Neutrophil (primary cell): Measurements from ENCODE around the gene INTS6.

ENCODE experiments used
- H3K27ac ChIP-seq: fragments of 200-600 bp; sonication (generic); 2 replicates; pipeline ENCODE4 v1.5.1; 2016; ENCODE audit warnings: mild to moderate bottlenecking, moderate library complexity
- H3K27me3 ChIP-seq: fragments of 200-600 bp; sonication (generic); 2 replicates; pipeline ENCODE4 v1.6.0; 2016; ENCODE audit warnings: mild to moderate bottlenecking
- H3K36me3 ChIP-seq: fragments of 200-600 bp; sonication (generic); 2 replicates; pipeline ENCODE4 v1.5.1; 2017
- H3K4me1 ChIP-seq, 2 experiments: fragments of 200-600 bp in 1 of 2; sonication (generic) in 1 of 2; 1 replicate in 1 of 2; 2 replicates in 1 of 2; pipeline versions ENCODE4 v1.5.1 to v1.6.1; 2013 to 2016; ENCODE audit warnings: low read depth in 1 of 2, low read length in 1 of 2, mild to moderate bottlenecking in 1 of 2, moderate library complexity in 1 of 2; ENCODE audit not compliant: control insufficient read depth in 1 of 2, insufficient read depth in 1 of 2
- H3K4me3 ChIP-seq, 2 experiments: fragments of 200-600 bp in 1 of 2; sonication (generic) in 1 of 2; 1 replicate in 1 of 2; 2 replicates in 1 of 2; pipeline ENCODE4 v1.5.1; 2013 to 2016; ENCODE audit warnings: low read depth in 1 of 2, low read length in 1 of 2, mild to moderate bottlenecking in 1 of 2, moderate library complexity in 1 of 2
- H3K9me3 ChIP-seq: fragments of 200-600 bp; sonication (generic); 2 replicates; pipeline ENCODE4 v1.5.1; 2016
- CTCF ChIP-seq: fragments of 200-600 bp; sonication (generic); IDR thresholded peaks from 2 replicates; pipeline ENCODE4 v1.5.1; 2016; ENCODE audit warnings: antibody characterized with exemption

The INTS6 gene

DNA sequence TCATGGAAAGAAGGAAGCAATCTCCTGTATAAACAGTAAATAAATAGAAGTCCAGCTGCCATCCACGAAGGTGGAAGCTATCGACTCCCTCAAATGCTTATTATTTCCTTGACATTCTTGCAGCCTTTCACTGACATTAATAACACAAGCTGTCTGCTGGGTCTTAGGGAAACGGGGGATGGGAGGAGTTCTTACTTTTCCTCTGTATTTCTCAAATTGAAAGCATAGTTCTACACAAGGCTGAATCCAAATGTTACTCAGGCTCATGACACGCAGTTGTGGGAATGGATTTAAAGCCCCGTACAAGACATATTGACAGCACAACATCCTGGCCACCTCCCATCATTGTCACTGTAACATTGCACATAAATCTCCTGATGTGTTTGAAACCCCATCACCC is 109.4 kb downstream of the INTS6 start:
- Histone ChIP-seq H3K27ac (no peak overlapping the region), H3K4me1 (no peaks in the 10 kb centered on the region), H3K4me3 (no peak overlapping the region), H3K36me3 (no peaks in the 10 kb centered on the region), H3K27me3 (no peaks in the 10 kb centered on the region), H3K9me3 (no peaks in the 10 kb centered on the region)
- TF ChIP-seq CTCF: no peak

GRCh38 chr13:51342706-51343105 is 110.1 kb downstream of the INTS6 start:
- H3K27me3 ChIP-seq: no peaks in the 10 kb centered on the region
- H3K36me3 ChIP-seq: no peaks in the 10 kb centered on the region
- H3K27ac ChIP-seq: no peak overlapping the region
- H3K4me3 ChIP-seq: no peak overlapping the region
- H3K4me1 ChIP-seq: no peaks in the 10 kb centered on the region
- no peaks in the 10 kb centered on the region for H3K9me3 ChIP-seq
- TF ChIP-seq CTCF: no peak

GRCh38 chr13:51341791-51342190 is 111.0 kb downstream of the INTS6 start:
- Histone ChIP-seq H3K9me3 (no peaks in the 10 kb centered on the region), H3K27me3 (no peaks in the 10 kb centered on the region), H3K27ac (no peak overlapping the region), H3K4me1 (no peaks in the 10 kb centered on the region), H3K4me3 (no peak overlapping the region), H3K36me3 (no peaks in the 10 kb centered on the region)
- TF ChIP-seq CTCF: no peak

DNA sequence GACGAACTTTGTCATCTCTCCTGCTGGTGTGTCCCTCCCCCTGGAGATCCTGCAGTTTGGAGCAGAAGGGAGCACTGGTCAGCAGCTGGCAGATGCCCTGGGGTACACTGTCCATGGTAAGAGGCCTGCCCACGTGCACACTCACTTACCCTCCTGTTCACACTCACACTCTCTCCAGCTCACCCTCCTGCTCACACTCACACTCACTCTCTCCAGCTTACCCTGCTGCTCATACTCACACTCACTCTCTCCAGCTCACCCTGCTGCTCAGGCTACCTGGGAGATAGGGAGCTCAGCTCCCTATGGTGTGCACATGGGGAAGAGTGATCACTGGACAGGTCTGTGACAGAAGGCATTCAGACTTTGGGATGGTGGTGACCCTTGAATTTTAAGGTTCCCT is 111.6 kb downstream of the INTS6 start:
- Histone ChIP-seq H3K27me3 (no peaks in the 10 kb centered on the region), H3K36me3 (no peaks in the 10 kb centered on the region), H3K4me1 (no peaks in the 10 kb centered on the region), H3K27ac (no peak overlapping the region), H3K9me3 (no peaks in the 10 kb centered on the region), H3K4me3 (no peak overlapping the region)
- no peak for TF ChIP-seq CTCF

- no peaks in the 10 kb centered on the region for H3K4me1 ChIP-seq
- TF ChIP-seq CTCF: no peak
- no peaks in the 10 kb centered on the region for H3K36me3 ChIP-seq
- no peak overlapping the region for H3K4me3 ChIP-seq
- no peaks in the 10 kb centered on the region for H3K9me3 ChIP-seq
- no peaks in the 10 kb centered on the region for H3K27me3 ChIP-seq
- no peak overlapping the region for H3K27ac ChIP-seq
Measured at GRCh38 chr13:51339952-51340732, 112.7 kb downstream of the INTS6 start.
